WERI-Rb-1 (cell line): ENCODE data around the gene TRMT10C.

ENCODE experiments used
- DNase-seq: peaks from one replicate; pipeline ENCODE4 v3.0.0-alpha.2; 2020
- H3K27ac ChIP-seq: fragments of 250-450 bp; sonication (Bioruptor Pico); 2 replicates; pipeline ENCODE4 v1.5.1; 2020; ENCODE audit warnings: mild to moderate bottlenecking, moderate library complexity
- H3K27me3 ChIP-seq: fragments of 250-450 bp; sonication (Bioruptor Pico); 2 replicates; pipeline ENCODE4 v1.5.1; 2021; ENCODE audit warnings: mild to moderate bottlenecking, low read depth, moderate library complexity; ENCODE audit not compliant: insufficient read depth, severe bottlenecking
- H3K36me3 ChIP-seq: fragments of 250-450 bp; sonication (Bioruptor Pico); 2 replicates; pipeline ENCODE4 v1.5.1; 2020; ENCODE audit warnings: mild to moderate bottlenecking, moderate library complexity
- H3K4me3 ChIP-seq: 2 replicates; pipeline ENCODE4 v1.5.1; 2011; ENCODE audit warnings: low read depth, mild to moderate bottlenecking, control low read depth, low read length
- H3K9me3 ChIP-seq: fragments of 250-450 bp; sonication (Bioruptor Pico); 2 replicates; pipeline ENCODE4 v1.5.1; 2021; ENCODE audit warnings: mild to moderate bottlenecking, moderate library complexity; ENCODE audit not compliant: severe bottlenecking
- CTCF ChIP-seq: IDR thresholded peaks from 2 replicates; pipeline ENCODE4 v1.5.1; 2011; ENCODE audit warnings: low read depth, mild to moderate bottlenecking, control low read depth, inconsistent platforms, low read length

TRMT10C gene

DNA sequence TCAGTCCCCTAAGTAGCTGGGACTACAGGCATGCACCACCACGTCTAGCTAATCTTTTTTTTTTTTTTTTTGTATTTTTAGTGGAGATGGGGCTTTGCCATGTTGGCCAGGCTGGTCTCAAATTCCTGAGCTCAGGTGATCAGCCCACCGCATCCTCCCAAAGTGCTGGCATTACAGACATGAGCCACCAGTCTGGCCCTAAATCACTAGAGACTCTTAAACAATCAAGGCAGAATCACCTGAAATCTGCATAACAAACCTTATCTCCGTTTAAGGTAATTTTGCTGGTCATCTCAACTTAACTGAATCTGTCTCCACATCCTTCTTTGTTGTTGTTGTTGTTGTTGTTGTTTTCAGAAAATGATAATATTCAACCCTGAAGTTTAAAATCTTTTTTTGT lies 5.6 kb upstream of the TRMT10C start:
- TF ChIP-seq CTCF, result no peak

DNA sequence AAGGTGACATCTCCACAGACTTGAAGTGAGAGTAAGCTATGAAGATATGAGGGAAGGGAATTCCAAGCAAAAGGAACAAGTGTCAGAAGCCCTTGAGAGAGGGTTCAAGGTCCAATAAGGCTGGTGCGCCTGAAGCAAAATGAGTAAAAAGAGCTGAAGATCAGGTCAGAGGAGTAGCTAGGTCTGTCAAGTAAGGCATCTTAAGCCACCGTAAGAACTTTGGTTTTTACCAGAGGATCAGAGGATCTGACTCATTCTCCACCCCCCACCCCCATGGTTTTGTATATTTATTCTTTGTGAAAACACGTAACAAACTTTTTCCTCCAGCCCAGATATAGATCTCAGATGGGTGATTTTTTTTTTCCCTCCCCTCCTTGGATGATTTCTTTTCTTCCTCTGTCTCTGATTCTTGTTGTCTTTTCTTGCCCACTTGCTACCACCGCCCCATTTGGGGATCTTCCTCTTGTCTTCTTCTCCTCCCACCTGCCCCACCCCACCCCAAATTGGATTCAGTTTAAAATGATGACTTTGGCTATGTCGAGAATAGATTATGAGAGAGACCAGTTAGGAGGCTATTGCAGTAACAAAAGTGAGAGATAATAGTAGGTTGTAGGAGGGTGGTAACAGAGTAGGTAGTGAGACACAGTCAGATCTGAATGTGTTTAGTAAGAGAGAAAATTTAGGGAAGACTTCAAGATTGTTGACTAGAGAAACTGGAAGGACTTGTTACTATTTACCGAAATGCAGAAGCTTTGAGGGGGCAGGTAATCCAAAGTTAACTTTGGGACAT lies 6.1 kb downstream of the TRMT10C start:
- no peak for TF ChIP-seq CTCF
- Histone ChIP-seq H3K27ac (no peak overlapping the region), H3K27me3 (no peaks in the 10 kb centered on the region), H3K36me3 (peaks cover 35% of the 10 kb centered on the region), H3K4me3 (no peak overlapping the region), H3K9me3 (no peaks in the 10 kb centered on the region)
- DNase-seq, result no peak

More for the DNA sequence above, 5.6 kb upstream of the TRMT10C start:
- Histone ChIP-seq H3K27ac (no peak overlapping the region), H3K4me3 (no peak overlapping the region), H3K36me3 (no peaks in the 10 kb centered on the region), H3K27me3 (no peaks in the 10 kb centered on the region), H3K9me3 (no peaks in the 10 kb centered on the region)
- no peak for DNase-seq

DNA sequence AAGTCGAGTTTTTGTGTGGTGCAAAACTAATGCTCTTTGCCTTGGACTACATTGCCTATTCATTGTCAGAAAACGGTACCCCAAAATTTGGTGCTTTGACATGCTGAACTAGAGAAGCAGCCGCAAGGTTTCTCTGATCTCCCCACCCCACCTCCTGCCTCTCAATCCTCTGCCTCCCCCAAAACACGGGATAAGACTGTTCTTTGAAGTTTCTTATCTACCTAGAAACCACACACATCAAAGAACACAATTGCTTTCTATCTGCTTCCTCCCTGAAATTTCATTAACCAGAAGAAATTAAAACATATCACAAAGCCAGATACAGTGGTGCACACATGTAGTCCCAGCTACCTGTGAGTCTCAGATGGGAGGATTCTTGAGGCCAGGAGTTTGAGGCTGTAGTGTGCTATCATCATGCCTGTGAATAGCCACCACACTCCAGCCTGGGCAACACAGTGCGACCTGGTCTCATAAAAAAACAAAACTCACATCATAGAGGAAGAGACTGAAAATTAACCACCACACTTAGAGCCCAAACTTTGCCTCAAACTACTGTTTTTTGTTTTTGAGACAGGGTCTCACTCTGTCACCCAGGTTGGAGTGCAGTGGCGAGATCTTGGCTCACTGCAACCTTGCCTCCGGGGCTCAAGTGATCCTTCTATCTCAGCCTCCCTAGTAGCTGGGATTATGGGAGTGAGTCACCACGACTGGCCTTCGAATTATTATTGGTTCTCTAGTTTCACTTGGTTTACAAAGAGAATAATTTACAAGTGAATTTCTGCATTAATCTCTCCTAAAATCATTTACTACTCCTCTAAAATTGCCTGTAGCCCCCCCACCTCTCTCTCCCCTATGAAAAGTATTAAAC lies 9.6 kb downstream of the TRMT10C start:
- H3K36me3 ChIP-seq, result peaks cover 10% of the 10 kb centered on the region
- no peak overlapping the region for H3K27ac ChIP-seq
- H3K4me3 ChIP-seq, result no peak overlapping the region
- H3K9me3 ChIP-seq, result no peaks in the 10 kb centered on the region
- no peak for TF ChIP-seq CTCF
- H3K27me3 ChIP-seq, result no peaks in the 10 kb centered on the region
- DNase-seq, result no peak

DNA sequence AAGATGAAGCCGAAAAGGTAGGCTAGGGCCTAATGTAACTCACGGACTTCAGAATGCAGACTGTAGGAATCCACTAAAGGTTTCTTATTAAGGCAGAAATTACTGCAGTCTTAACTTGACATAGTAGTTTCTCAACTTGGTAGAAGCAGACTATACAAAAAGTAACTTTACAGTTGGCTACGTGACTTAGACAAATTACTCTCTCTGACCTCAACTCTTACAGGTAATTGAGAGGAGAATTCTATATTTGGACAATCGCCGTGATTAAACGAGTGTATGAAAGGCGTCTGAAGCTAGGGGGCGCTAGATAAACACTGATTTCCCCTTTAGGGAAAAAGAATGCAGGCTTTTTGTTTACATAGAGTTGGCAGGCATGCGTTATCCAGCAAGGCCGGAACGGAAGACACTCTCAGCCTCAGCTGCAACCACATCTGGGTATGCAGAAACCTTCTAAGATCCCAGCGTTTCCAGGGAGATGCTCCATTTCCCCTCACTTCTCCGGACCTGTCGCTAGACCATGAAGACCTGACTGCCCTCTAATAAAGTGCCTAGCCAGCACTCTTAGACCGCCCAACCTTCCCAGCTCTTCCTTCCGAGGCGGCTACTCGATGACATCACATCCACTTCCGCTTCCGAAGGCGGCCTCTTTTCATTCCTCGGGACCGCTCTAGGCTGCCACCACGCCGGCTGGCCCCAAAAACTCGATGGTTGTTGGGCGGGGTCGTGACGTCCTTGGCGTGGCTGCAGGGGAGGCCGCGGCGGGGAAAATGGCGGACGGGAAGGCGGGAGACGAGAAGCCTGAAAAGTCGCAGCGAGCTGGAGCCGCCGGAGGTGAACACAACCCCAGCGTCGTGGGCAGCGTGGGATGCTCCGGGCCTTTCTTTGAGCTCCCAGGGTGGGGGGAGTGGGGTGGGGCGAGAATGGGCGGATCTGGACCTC lies 12.1 kb downstream of the TRMT10C start, which contains the start of gene PCNP:
PCNP (plus strand) TSS at position 732 of the 939 bp plus-strand sequence; CDS start at position 768, 36 bp downstream.
- Histone ChIP-seq H3K27ac (peak within 1 kb of the TSS; percentile 97), H3K36me3 (peaks cover 23% of the 10 kb centered on the region), H3K4me3 (peak within 1 kb of the TSS; percentile 67), H3K27me3 (no peaks in the 10 kb centered on the region), H3K9me3 (no peaks in the 10 kb centered on the region)
- TF ChIP-seq CTCF, result peak; percentile 66
- peak; percentile 99 for DNase-seq

DNA sequence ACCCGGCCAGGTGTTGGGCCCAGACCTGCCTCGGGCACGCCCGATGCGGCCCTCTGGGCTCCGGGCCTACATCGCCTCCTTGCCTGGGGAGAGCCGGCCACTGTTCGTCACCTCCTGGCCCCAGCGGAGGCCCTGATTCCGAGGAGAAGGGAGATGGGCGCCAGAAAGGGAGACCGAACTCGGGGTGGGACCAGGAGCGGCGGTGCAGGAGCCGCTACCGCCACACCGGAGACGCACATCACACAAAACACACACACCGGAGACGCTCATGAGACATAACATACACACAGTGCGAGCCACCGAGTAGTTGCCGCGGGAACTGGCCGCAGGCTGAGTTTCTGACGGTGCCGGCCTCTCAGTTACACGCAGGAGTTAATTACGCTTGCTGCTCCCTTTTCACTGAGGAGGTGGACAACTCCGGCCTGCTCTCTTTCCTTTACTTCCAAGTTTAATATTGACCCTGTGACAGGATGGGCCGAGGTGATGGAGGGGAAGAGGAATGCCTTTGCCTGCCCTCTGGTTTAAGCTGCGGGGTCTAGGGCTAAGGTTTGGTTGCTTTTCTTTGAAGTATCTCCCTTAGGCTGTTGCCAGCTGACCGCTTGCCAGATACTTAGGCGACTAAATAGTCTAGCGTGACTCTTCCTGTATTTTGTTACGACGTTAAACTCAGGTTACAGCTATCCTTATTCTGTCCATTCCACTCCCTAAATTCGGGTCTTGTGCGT lies 12.9 kb downstream of the TRMT10C start:
- Histone ChIP-seq H3K27ac (peak overlapping the region; percentile 97), H3K9me3 (no peaks in the 10 kb centered on the region), H3K4me3 (peak overlapping the region; percentile 67), H3K36me3 (peaks cover 32% of the 10 kb centered on the region), H3K27me3 (no peaks in the 10 kb centered on the region)
- no peak for TF ChIP-seq CTCF
- peak; percentile 33 for DNase-seq
